OCI-LY3 (cell line): ENCODE results near the gene CCND1.

ENCODE experiments used
- CTCF ChIP-seq: fragments of 200-600, 300-600 bp; sonication (generic); IDR thresholded peaks from 2 replicates; pipeline ENCODE4 v1.5.1; 2014; ENCODE audit warnings: antibody characterized with exemption, low read length, low read depth
- EZH2phosphoT487 ChIP-seq: fragments of 200-600 bp; shearing (Covaris generic); IDR thresholded peaks from 2 replicates; pipeline ENCODE4 v1.6.1; 2018; ENCODE audit warnings: antibody characterized with exemption, mixed run types, low read depth

DNA sequence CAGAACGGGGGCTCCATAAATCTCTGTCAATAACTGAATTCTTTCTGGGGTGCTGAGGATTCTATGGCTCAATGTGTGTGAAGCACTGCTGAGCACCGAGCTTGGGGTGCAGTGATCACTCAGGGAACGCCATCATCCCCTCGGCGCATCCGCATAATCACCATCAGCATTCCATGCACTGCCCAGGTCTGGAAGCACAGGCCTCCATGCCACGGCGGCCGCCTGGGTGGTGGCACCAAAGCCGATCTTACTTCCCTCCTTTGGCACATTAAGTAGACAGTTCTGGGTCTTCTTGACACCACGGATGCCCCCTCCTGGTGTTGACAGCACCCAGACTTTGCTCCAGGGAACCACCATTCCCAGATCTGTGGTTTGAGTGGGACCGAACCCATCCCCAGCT, 18.6 kb downstream of the CCND1 start:
- TF ChIP-seq EZH2phosphoT487 (no peak), CTCF (no peak)
